ENCODE data around the gene IFT81. TPM values are rescaled to one million over a fixed set of nuclear protein-coding genes. Genes with fewer than 3 reads are reported as not detected.

IFT81 gene
- total and polyA plus RNA-seq, 2 of the 13 experiments (the other 11 are each of a cell fraction or from before 2014, with no cell fraction given): 4.2 to 13.0 TPM

DNA sequence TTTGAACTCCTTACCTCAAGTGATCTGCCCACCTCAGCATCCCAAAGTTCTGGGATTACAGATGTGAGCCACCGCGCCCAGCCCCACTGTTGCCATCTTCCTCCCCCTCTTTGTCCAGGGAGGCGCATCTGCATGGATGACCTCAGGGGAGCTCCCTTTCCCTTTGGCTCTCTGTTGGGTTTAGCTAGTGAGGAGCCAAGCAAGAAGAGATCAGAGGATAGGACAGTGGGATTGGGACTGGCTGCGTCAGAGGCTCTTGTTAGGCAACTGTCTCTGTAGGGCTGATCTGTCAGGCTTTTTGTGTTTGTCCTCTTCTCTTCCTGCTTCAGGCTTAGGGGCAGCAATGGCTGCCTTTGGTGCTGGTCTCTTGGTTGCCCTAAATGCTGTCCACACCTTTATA, 8.5 kb upstream of the IFT81 start:
- Histone ChIP-seq H4K20me1 (ENCODE audit: insufficient read depth, low read length) (no peaks in the 10 kb centered on the region), H3K27me3 (ENCODE audit: control insufficient read depth in 1 of 2, insufficient read depth in 2 of 2, low read length in 2 of 2) (no peaks in the 10 kb centered on the region), H2AFZ (ENCODE audit: low read length) (no peak overlapping the region), H3K27ac (ENCODE audit: extremely low read length, insufficient read depth, low read length) (no peak overlapping the region), H3K9me3 (ENCODE audit: low read length) (no peaks in the 10 kb centered on the region), H3K4me2 (ENCODE audit: low read depth, low read length) (no peak overlapping the region), H3K4me1 (ENCODE audit: insufficient read depth, low read length) (peaks cover 89% of the 10 kb centered on the region), H3K4me3 (replicated peaks in 1 of 3; ENCODE audit: insufficient read depth in 1 of 3, low read depth in 2 of 3, low read length in 3 of 3) (no peak overlapping the region), H3K36me3 (replicated peaks in 1 of 2; ENCODE audit: control insufficient read depth in 1 of 2, insufficient read depth in 2 of 2, low read length in 2 of 2) (no peaks in the 10 kb centered on the region), H3K9ac (ENCODE audit: insufficient read depth, low read depth, low read length) (no peak overlapping the region), H3K79me2 (ENCODE audit: insufficient read depth, low read length) (no peaks in the 10 kb centered on the region)
- WGBS (ENCODE audit: low lambda C conversion rate): 95% methylated on average over 4 of the region's 4 CpGs
- TF ChIP-seq HNF4G (IDR thresholded peaks at IDR 0.05; ENCODE audit: borderline replicate concordance, low read depth, low read length): no peak
- no peak for TF ChIP-seq HNF4G (CRISPR knock-in tag; IDR thresholded peaks at IDR 0.05; ENCODE audit: borderline replicate concordance, low read depth)
- TF ChIP-seq WIZ (CRISPR knock-in tag; IDR thresholded peaks at IDR 0.05): no peak
- TF ChIP-seq ZNF841 (CRISPR knock-in tag; IDR thresholded peaks at IDR 0.05; ENCODE audit: borderline replicate concordance): no peak
- no peak for TF ChIP-seq ZBTB38 (CRISPR knock-in tag; IDR thresholded peaks at IDR 0.05)
- no peak for TF ChIP-seq ESRRA (CRISPR knock-in tag; IDR thresholded peaks at IDR 0.05; ENCODE audit: low read depth)
- TF ChIP-seq MTA3 (CRISPR knock-in tag; IDR thresholded peaks at IDR 0.05): no peak
- TF ChIP-seq ZNF761 (CRISPR knock-in tag; conservative IDR thresholded peaks at IDR 0.05): no peak
- no peak for TF ChIP-seq ZNF354B (CRISPR knock-in tag; IDR thresholded peaks at IDR 0.05)
- TF ChIP-seq SRSF9 (IDR thresholded peaks at IDR 0.05; ENCODE audit: borderline replicate concordance, insufficient read depth, low read depth, low read length, poor library complexity, severe bottlenecking): no peak
- TF ChIP-seq CEBPZ (IDR thresholded peaks at IDR 0.05; ENCODE audit: low read length): no peak
- in situ Hi-C loops (cut with HindIII; ENCODE audit: extremely low pct_ligation_motif_present, low pct_unique_long_range_greater_than_20kb): loop anchor here (25.0 kb wide), 2 partner anchors 322 to 472 kb away; partner anchors contain the start of gene PPTC7
- FAIRE-seq: no peak
- DNase-seq (ENCODE audit: low spot score): no peak
- intact Hi-C loops (cut with micrococcal nuclease; ENCODE audit: unreplicated experiment): no loop called here
- ChIA-PET POLR2A (interaction anchor here (1.1 kb wide), 1 partner anchor 8 kb away, joined by 3 read pairs; the partner anchor contains the start of gene IFT81), CTCF (ENCODE audit: low intra/inter-chr PET ratio, low total read pairs) (no interaction called here)
- no peak for ATAC-seq
- no TSS peak for BruUV-seq (replicated peaks)

All from HepG2 (cell line).